ENCODE measurements around the gene SLC12A4.

DNA sequence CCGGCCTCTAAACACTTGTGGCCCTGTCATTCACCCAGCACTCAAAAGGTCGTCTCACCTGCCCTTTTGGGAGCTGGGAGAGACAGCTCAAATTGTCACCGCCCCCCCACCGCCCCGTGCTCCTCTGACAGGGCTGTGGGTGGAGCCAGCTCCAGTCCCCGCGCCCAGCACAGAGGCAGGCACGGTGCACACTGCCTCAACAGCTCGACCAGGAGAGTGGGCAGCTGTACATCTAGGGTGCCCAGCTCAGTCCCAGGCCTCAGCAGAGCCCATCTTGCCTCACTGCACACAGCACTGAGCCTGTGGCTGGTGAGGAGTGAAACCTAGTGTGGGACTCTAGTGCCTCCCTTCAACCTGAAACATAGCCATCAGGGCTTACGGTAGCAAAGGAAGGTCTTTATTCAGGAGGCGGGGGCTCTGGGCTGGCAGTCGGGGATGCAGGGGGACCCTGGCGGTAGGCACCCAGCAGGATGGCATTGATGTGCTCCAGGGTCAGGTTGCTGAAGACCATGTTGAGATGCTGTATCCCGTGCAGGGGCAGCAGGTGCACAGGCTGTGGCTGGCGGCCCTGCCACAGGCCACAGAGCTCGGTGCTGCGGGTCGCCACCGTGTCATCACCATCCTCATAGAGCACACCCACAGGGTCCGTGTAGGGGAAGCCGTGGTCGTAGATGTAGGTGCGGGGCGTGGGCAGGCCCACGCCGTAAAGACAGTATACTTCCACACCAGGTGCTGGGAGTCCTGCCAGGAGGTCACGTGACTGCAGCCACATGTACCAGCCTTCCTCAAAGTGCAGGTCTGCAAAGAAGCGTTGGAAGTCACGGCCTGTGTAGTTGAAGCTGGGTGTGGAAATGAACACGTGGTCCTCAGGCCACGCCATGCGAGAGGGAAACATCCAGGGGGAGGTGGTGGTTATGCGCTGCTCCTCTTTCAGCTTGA is 28.7 kb downstream of the SLC12A4 start:
- TF ChIP-seq MYC (IDR thresholded peaks at IDR 0.05; ENCODE audit: borderline replicate concordance, low read length) (no peak), SMC3 (IDR thresholded peaks at IDR 0.05) (no peak), ZNF302 (CRISPR knock-in tag; IDR thresholded peaks at IDR 0.05) (no peak), ESRRA (IDR thresholded peaks at IDR 0.05; ENCODE audit: borderline replicate concordance, low read length) (no peak), BHLHE40 (IDR thresholded peaks at IDR 0.05; ENCODE audit: low read depth, low read length) (no peak), NFE2L2 (conservative IDR thresholded peaks at IDR 0.05; ENCODE audit: low read length) (no peak), HDAC2 (IDR thresholded peaks at IDR 0.05) (no peak), JUN (IDR thresholded peaks at IDR 0.05) (no peak; a peak in 1 of 5 replicates)
- TF ChIP-seq, protein P1, sequence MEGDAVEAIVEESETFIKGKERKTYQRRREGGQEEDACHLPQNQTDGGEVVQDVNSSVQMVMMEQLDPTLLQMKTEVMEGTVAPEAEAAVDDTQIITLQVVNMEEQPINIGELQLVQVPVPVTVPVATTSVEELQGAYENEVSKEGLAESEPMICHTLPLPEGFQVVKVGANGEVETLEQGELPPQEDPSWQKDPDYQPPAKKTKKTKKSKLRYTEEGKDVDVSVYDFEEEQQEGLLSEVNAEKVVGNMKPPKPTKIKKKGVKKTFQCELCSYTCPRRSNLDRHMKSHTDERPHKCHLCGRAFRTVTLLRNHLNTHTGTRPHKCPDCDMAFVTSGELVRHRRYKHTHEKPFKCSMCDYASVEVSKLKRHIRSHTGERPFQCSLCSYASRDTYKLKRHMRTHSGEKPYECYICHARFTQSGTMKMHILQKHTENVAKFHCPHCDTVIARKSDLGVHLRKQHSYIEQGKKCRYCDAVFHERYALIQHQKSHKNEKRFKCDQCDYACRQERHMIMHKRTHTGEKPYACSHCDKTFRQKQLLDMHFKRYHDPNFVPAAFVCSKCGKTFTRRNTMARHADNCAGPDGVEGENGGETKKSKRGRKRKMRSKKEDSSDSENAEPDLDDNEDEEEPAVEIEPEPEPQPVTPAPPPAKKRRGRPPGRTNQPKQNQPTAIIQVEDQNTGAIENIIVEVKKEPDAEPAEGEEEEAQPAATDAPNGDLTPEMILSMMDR (IDR thresholded peaks at IDR 0.05): no peak
- TF ChIP-seq, protein P2, sequence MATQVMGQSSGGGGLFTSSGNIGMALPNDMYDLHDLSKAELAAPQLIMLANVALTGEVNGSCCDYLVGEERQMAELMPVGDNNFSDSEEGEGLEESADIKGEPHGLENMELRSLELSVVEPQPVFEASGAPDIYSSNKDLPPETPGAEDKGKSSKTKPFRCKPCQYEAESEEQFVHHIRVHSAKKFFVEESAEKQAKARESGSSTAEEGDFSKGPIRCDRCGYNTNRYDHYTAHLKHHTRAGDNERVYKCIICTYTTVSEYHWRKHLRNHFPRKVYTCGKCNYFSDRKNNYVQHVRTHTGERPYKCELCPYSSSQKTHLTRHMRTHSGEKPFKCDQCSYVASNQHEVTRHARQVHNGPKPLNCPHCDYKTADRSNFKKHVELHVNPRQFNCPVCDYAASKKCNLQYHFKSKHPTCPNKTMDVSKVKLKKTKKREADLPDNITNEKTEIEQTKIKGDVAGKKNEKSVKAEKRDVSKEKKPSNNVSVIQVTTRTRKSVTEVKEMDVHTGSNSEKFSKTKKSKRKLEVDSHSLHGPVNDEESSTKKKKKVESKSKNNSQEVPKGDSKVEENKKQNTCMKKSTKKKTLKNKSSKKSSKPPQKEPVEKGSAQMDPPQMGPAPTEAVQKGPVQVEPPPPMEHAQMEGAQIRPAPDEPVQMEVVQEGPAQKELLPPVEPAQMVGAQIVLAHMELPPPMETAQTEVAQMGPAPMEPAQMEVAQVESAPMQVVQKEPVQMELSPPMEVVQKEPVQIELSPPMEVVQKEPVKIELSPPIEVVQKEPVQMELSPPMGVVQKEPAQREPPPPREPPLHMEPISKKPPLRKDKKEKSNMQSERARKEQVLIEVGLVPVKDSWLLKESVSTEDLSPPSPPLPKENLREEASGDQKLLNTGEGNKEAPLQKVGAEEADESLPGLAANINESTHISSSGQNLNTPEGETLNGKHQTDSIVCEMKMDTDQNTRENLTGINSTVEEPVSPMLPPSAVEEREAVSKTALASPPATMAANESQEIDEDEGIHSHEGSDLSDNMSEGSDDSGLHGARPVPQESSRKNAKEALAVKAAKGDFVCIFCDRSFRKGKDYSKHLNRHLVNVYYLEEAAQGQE (IDR thresholded peaks at IDR 0.05): no peak

Data from A549 (cell line).